GM12891 (cell line): ENCODE results near the gene ARHGEF28.

Source experiments
- DNase-seq: peaks from one replicate; pipeline ENCODE4 v3.0.0; 2011; ENCODE audit warnings: low spot score; ENCODE audit not compliant: insufficient read length
- FAIRE-seq: peaks from 2 replicates; lab custom pipeline; 2011; peaks lifted over from hg19 to GRCh38; lab: Jason Lieb, UNC
- PAX5 ChIP-seq: IDR thresholded peaks from 2 replicates; pipeline ENCODE4 v1.6.1; 2011; ENCODE audit warnings: low read length, moderate library complexity, mild to moderate bottlenecking; ENCODE audit not compliant: insufficient read depth, severe bottlenecking
- POLR2A ChIP-seq: IDR thresholded peaks from 2 replicates; pipeline ENCODE4 v1.6.1; 2011; ENCODE audit warnings: low read depth, low read length, control low read depth
- POLR2AphosphoS5 ChIP-seq: IDR thresholded peaks from 2 replicates; pipeline ENCODE4 v1.6.1; 2011; ENCODE audit warnings: low read depth, low read length, control low read depth
- POU2F2 ChIP-seq: IDR thresholded peaks from 2 replicates; pipeline ENCODE4 v1.6.1; 2011; ENCODE audit warnings: low read depth, mild to moderate bottlenecking, control low read depth, low read length, moderate library complexity
- SPI1 ChIP-seq: IDR thresholded peaks from 2 replicates; pipeline ENCODE4 v1.6.1; 2011; ENCODE audit warnings: low read depth, low read length, control low read depth
- TAF1 ChIP-seq: IDR thresholded peaks from 2 replicates; pipeline ENCODE4 v1.6.1; 2011; ENCODE audit warnings: low read depth, low read length, control low read depth

The ARHGEF28 gene

GRCh38 chr5:73783828-73784227 lies 157.8 kb downstream of the ARHGEF28 start:
- no peak for FAIRE-seq
- no peak for DNase-seq
- TF ChIP-seq TAF1, result no peak
- no peak for TF ChIP-seq POLR2AphosphoS5
- TF ChIP-seq POLR2A, result no peak
- no peak for TF ChIP-seq PAX5
- no peak for TF ChIP-seq SPI1
- no peak for TF ChIP-seq POU2F2

GRCh38 chr5:73786043-73786831 lies 160.2 kb downstream of the ARHGEF28 start:
- no peak for FAIRE-seq
- TF ChIP-seq PAX5 (no peak), TAF1 (no peak), SPI1 (no peak), POLR2A (no peak)
- no peak for DNase-seq

GRCh38 chr5:73789851-73790281 lies 163.9 kb downstream of the ARHGEF28 start:
- no peak for FAIRE-seq
- TF ChIP-seq SPI1, result no peak
- TF ChIP-seq PAX5, result no peak
- TF ChIP-seq TAF1, result no peak
- TF ChIP-seq POLR2A, result no peak
- TF ChIP-seq POU2F2, result no peak
- no peak for TF ChIP-seq POLR2AphosphoS5

GRCh38 chr5:73791389-73791788 lies 165.4 kb downstream of the ARHGEF28 start:
- DNase-seq (no peak), FAIRE-seq (no peak)
- no peak for TF ChIP-seq POU2F2
- TF ChIP-seq TAF1, result no peak
- TF ChIP-seq PAX5, result no peak
- no peak for TF ChIP-seq SPI1
- TF ChIP-seq POLR2AphosphoS5, result no peak
- no peak for TF ChIP-seq POLR2A

More at GRCh38 chr5:73789851-73790281, 163.9 kb downstream of the ARHGEF28 start:
- DNase-seq, result no peak

GRCh38 chr5:73792687-73793320 lies 166.8 kb downstream of the ARHGEF28 start:
- FAIRE-seq (peak; percentile 86), DNase-seq (peak; percentile 13)
- peak; percentile 68; the same call in 1 of the 2 replicates for TF ChIP-seq POU2F2
- TF ChIP-seq POLR2AphosphoS5, result no peak

- no peak for FAIRE-seq
- TF ChIP-seq TAF1, result no peak
- DNase-seq, result no peak
Observed at GRCh38 chr5:73793911-73794310, 167.9 kb downstream of the ARHGEF28 start.

GRCh38 chr5:73796164-73797131 lies 170.5 kb downstream of the ARHGEF28 start:
- TF ChIP-seq POLR2AphosphoS5, result no peak
- no peak for TF ChIP-seq TAF1
- no peak for TF ChIP-seq POU2F2
- no peak for TF ChIP-seq PAX5
- TF ChIP-seq POLR2A, result no peak
- TF ChIP-seq SPI1, result no peak
- FAIRE-seq (no peak), DNase-seq (no peak)

- no peak for DNase-seq
- no peak for FAIRE-seq
- TF ChIP-seq POLR2A, result no peak
- TF ChIP-seq PAX5, result no peak
- no peak for TF ChIP-seq TAF1
- TF ChIP-seq POLR2AphosphoS5, result no peak
- no peak for TF ChIP-seq POU2F2
- no peak for TF ChIP-seq SPI1
Observed at GRCh38 chr5:73797132-73797510, 171.1 kb downstream of the ARHGEF28 start.

GRCh38 chr5:73799401-73799972 lies 173.5 kb downstream of the ARHGEF28 start:
- DNase-seq (no peak), FAIRE-seq (no peak)
- TF ChIP-seq POU2F2, result no peak
- no peak for TF ChIP-seq POLR2AphosphoS5
- TF ChIP-seq TAF1, result no peak
- no peak for TF ChIP-seq PAX5
- TF ChIP-seq SPI1, result no peak
- no peak for TF ChIP-seq POLR2A
